HK-2 (cell line): ENCODE measurements around the gene RIPK3.
"Not testable (repeated sequence)": the region's sequence is repeated elsewhere in the genome, so short reads cannot be mapped to it uniquely, and the experiment has no call there.

ENCODE experiments used
- DNase-seq: peaks from one replicate; pipeline ENCODE4 v3.0.0-alpha.2; 2018; ENCODE audit not compliant: unreplicated experiment

RIPK3 gene

GRCh38 chr14:24369907-24370687 is 30.3 kb upstream of the RIPK3 start:
- DNase-seq, result no peak

GRCh38 chr14:24369463-24369862 is 29.7 kb upstream of the RIPK3 start:
- DNase-seq, result no peak

- no peak for DNase-seq
These were observed 28.9 kb upstream of the RIPK3 start for GRCh38 chr14:24368562-24369252.

GRCh38 chr14:24368212-24368561 is 28.4 kb upstream of the RIPK3 start:
- DNase-seq, result no peak

- peak; percentile 24 for DNase-seq
These were observed 27.9 kb upstream of the RIPK3 start, which contains the start of gene NFATC4 for GRCh38 chr14:24367514-24368211. Gene NFATC4 (plus strand): TSS chr14:24368184. CDS start chr14:24368341, 157 bp downstream.

GRCh38 chr14:24366721-24367513 is 27.1 kb upstream of the RIPK3 start:
- peak; percentile 62 for DNase-seq

GRCh38 chr14:24366413-24366720 is 26.6 kb upstream of the RIPK3 start:
- no peak for DNase-seq

- peak; percentile 80 for DNase-seq
These were observed 26.0 kb upstream of the RIPK3 start for GRCh38 chr14:24365600-24366412.

- DNase-seq, result no peak
These were observed 25.1 kb upstream of the RIPK3 start for GRCh38 chr14:24364841-24365240.

- DNase-seq, result no peak
These were observed 23.6 kb upstream of the RIPK3 start for GRCh38 chr14:24363401-24363800.

GRCh38 chr14:24362241-24362960 is 22.6 kb upstream of the RIPK3 start:
- DNase-seq, result no peak

- no peak for DNase-seq
These were observed 21.5 kb upstream of the RIPK3 start for GRCh38 chr14:24361326-24361725.

GRCh38 chr14:24360281-24360680 is 20.5 kb upstream of the RIPK3 start:
- DNase-seq, result no peak

- DNase-seq, result no peak
These were observed 16.4 kb upstream of the RIPK3 start for GRCh38 chr14:24356208-24356607.

GRCh38 chr14:24355009-24355408 is 15.2 kb upstream of the RIPK3 start:
- DNase-seq, result no peak

GRCh38 chr14:24354482-24354825 is 14.7 kb upstream of the RIPK3 start:
- not testable (repeated sequence) for DNase-seq

- no peak for DNase-seq
These were observed 14.0 kb upstream of the RIPK3 start for GRCh38 chr14:24353559-24354481.

GRCh38 chr14:24351517-24351916 is 11.7 kb upstream of the RIPK3 start:
- DNase-seq, result no peak

GRCh38 chr14:24349742-24350141 is 10.0 kb upstream of the RIPK3 start:
- no peak for DNase-seq

- no peak for DNase-seq
These were observed 8.4 kb upstream of the RIPK3 start for GRCh38 chr14:24348186-24348585.
